Islet precursor cell (in vitro differentiated cells): ENCODE results near the gene SPRING1.
"Not testable (repeated sequence)": the region's sequence is repeated elsewhere in the genome, so short reads cannot be mapped to it uniquely, and the experiment has no call there.

Experiments used
- DNase-seq: peaks from one replicate; pipeline ENCODE4 v3.0.0-alpha.2; 2018

SPRING1 gene

GRCh38 chr12:116737774-116738657 lies at the start of gene SPRING1, which contains the start of gene RNFT2:
Gene SPRING1, minus strand, starts transcription at chr12:116738069. Its CDS starts 169 bp downstream, at chr12:116737900.
Gene RNFT2, plus strand, starts transcription at chr12:116738315. Its CDS starts 2,183 bp downstream, at chr12:116740498.
- DNase-seq, result peak; percentile 100

GRCh38 chr12:116784238-116784612 lies 46.4 kb upstream of the SPRING1 start:
- no peak for DNase-seq

- no peak for DNase-seq
These were observed 45.8 kb upstream of the SPRING1 start for GRCh38 chr12:116783525-116784237.

GRCh38 chr12:116780942-116781341 lies 43.1 kb upstream of the SPRING1 start:
- DNase-seq, result no peak

- no peak for DNase-seq
These were observed 41.7 kb upstream of the SPRING1 start for GRCh38 chr12:116779597-116779996.

GRCh38 chr12:116777245-116777644 lies 39.4 kb upstream of the SPRING1 start:
- no peak for DNase-seq

GRCh38 chr12:116774020-116774419 lies 36.2 kb upstream of the SPRING1 start:
- DNase-seq, result no peak

- peak; percentile 77 for DNase-seq
These were observed 35.4 kb upstream of the SPRING1 start for GRCh38 chr12:116773276-116773731.

GRCh38 chr12:116771651-116772050 lies 33.8 kb upstream of the SPRING1 start:
- no peak for DNase-seq

GRCh38 chr12:116766746-116767145 lies 28.9 kb upstream of the SPRING1 start:
- DNase-seq, result no peak

GRCh38 chr12:116766285-116766684 lies 28.4 kb upstream of the SPRING1 start:
- peak; percentile 30 for DNase-seq

GRCh38 chr12:116765271-116765670 lies 27.4 kb upstream of the SPRING1 start:
- peak; percentile 59 for DNase-seq

GRCh38 chr12:116761499-116761898 lies 23.6 kb upstream of the SPRING1 start:
- DNase-seq, result no peak

- DNase-seq, result no peak
These were observed 22.8 kb upstream of the SPRING1 start for GRCh38 chr12:116760622-116761020.

- peak; percentile 79 for DNase-seq
These were observed 22.1 kb upstream of the SPRING1 start for GRCh38 chr12:116759783-116760621.

GRCh38 chr12:116754783-116755182 lies 16.9 kb upstream of the SPRING1 start:
- not testable (repeated sequence) for DNase-seq

GRCh38 chr12:116754097-116754496 lies 16.2 kb upstream of the SPRING1 start:
- not testable (repeated sequence) for DNase-seq

GRCh38 chr12:116750298-116750697 lies 12.4 kb upstream of the SPRING1 start:
- peak; percentile 35 for DNase-seq

- no peak for DNase-seq
These were observed 12.0 kb upstream of the SPRING1 start for GRCh38 chr12:116749884-116750283.

GRCh38 chr12:116745554-116745953 lies 7.7 kb upstream of the SPRING1 start:
- DNase-seq, result no peak

GRCh38 chr12:116744766-116745165 lies 6.9 kb upstream of the SPRING1 start:
- DNase-seq, result no peak

- DNase-seq, result not testable (repeated sequence)
These were observed 4.9 kb upstream of the SPRING1 start for GRCh38 chr12:116742787-116743186.

GRCh38 chr12:116739381-116739887 lies 1.6 kb upstream of the SPRING1 start:
- DNase-seq, result no peak
